Measurements from ENCODE around the gene ACOX3.

GRCh38 chr4:8364141-8364540, 76.4 kb downstream of the ACOX3 start:
- no peak for TF ChIP-seq POLR2A (IDR thresholded peaks at IDR 0.05)
- TF ChIP-seq CTCF (IDR thresholded peaks at IDR 0.05 in 4 of 5, conservative IDR thresholded peaks at IDR 0.05 in 1 of 5): no peak
